Measurements from ENCODE around the gene ATP1A3. TPM values are rescaled to one million over a fixed set of nuclear protein-coding genes. Genes with fewer than 3 reads are reported as not detected.
"Not testable (repeated sequence)": the region's sequence is repeated elsewhere in the genome, so short reads cannot be mapped to it uniquely, and the experiment has no call there.

ATP1A3 gene
- total and polyA plus RNA-seq, 2 donors (not counting 1 experiment from before 2014, with no cell fraction given), result 1.2 to 3.8 TPM

- Mint-ChIP-seq H3K4me1 (peaks cover 6% of the 10 kb centered on the region), H3K4me3 (no peak overlapping the region), H3K9me3 (ENCODE audit: insufficient read depth) (no peaks in the 10 kb centered on the region), H3K27ac (no peak overlapping the region), H3K27me3 (no peaks in the 10 kb centered on the region)
- Histone ChIP-seq H3K27me3 (replicated peaks in 1 of 4; ENCODE audit: control extremely low read depth in 1 of 4, control insufficient read depth in 3 of 4, insufficient read depth in 4 of 4, low read length in 3 of 4) (no peaks in the 10 kb centered on the region), H3K9me3 (ENCODE audit: control extremely low read depth in 1 of 3, control insufficient read depth in 2 of 3, insufficient read depth in 1 of 3, low read length in 2 of 3) (no peaks in the 10 kb centered on the region), H3K27ac (ENCODE audit: low read length in 2 of 2) (no peak overlapping the region), H3K9ac (ENCODE audit: low read length) (no peak overlapping the region), H3K79me2 (ENCODE audit: control insufficient read depth, insufficient read depth, low read length) (no peaks in the 10 kb centered on the region), H3K4me3 (ENCODE audit: control extremely low read depth in 1 of 5, extremely low read depth in 1 of 5, insufficient read depth in 1 of 5, low read depth in 2 of 5, low read length in 4 of 5) (no peak overlapping the region), H3K4me2 (replicated peaks; ENCODE audit: low read depth, low read length, poor library complexity, severe bottlenecking) (no peak overlapping the region), H2AFZ (ENCODE audit: insufficient read depth, low read depth, low read length, poor library complexity, severe bottlenecking) (no peak overlapping the region), H4K20me1 (ENCODE audit: control insufficient read depth, insufficient read depth, low read length, poor library complexity, severe bottlenecking) (no peaks in the 10 kb centered on the region), H3K4me1 (ENCODE audit: control insufficient read depth in 2 of 2, insufficient read depth in 2 of 2, low read length in 2 of 2) (peaks cover 0 to 5% of the 10 kb centered on the region in 2 donors), H3K36me3 (replicated peaks in 1 of 2; ENCODE audit: control extremely low read depth in 1 of 2, control insufficient read depth in 1 of 2, extremely low read depth in 1 of 2, insufficient read depth in 2 of 2, low read length in 1 of 2) (no peaks in the 10 kb centered on the region)
- ATAC-seq (ENCODE audit: low read depth) (no peak), DNase-seq (no peak)
- TF ChIP-seq CTCF (IDR thresholded peaks at IDR 0.05) (no peak), EZH2 (IDR thresholded peaks at IDR 0.05; ENCODE audit: borderline replicate concordance, insufficient read depth, low read depth, low read length, poor library complexity, severe bottlenecking) (no peak)
- 92% methylated on average over 4 of the region's 5 CpGs for WGBS (ENCODE audit: insufficient coverage)
- intact Hi-C loops (cut with micrococcal nuclease), result no loop called here
- ChIA-PET CTCF (interaction anchor here (1.0 to 1.6 kb wide), 2 partner anchors 9 to 87 kb away, joined by 3 to 5 read pairs; no protein-coding TSS in a partner anchor), POLR2A (no interaction called here)
Observed at GRCh38 chr19:42037649-42038048, 43.6 kb upstream of the ATP1A3 start.

- H3K27ac ChIP-seq (ENCODE audit: low read length in 2 of 2); H3K9me3 ChIP-seq (ENCODE audit: control extremely low read depth in 1 of 3, control insufficient read depth in 2 of 3, insufficient read depth in 1 of 3, low read length in 2 of 3); H3K36me3 ChIP-seq (replicated peaks in 1 of 2; ENCODE audit: control extremely low read depth in 1 of 2, control insufficient read depth in 1 of 2, extremely low read depth in 1 of 2, insufficient read depth in 2 of 2, low read length in 1 of 2); H3K27ac Mint-ChIP-seq; H3K27me3 ChIP-seq (replicated peaks in 1 of 4; ENCODE audit: control extremely low read depth in 1 of 4, control insufficient read depth in 3 of 4, insufficient read depth in 4 of 4, low read length in 3 of 4); H3K4me3 Mint-ChIP-seq; H3K27me3 Mint-ChIP-seq; H3K4me3 ChIP-seq (ENCODE audit: control extremely low read depth in 1 of 5, extremely low read depth in 1 of 5, insufficient read depth in 1 of 5, low read depth in 2 of 5, low read length in 4 of 5); H3K4me1 Mint-ChIP-seq; H3K9ac ChIP-seq (ENCODE audit: low read length); H3K79me2 ChIP-seq (ENCODE audit: control insufficient read depth, insufficient read depth, low read length); H3K4me1 ChIP-seq (ENCODE audit: control insufficient read depth in 2 of 2, insufficient read depth in 2 of 2, low read length in 2 of 2); POLR2A ChIA-PET; H3K9me3 Mint-ChIP-seq (ENCODE audit: insufficient read depth); H4K20me1 ChIP-seq (ENCODE audit: control insufficient read depth, insufficient read depth, low read length, poor library complexity, severe bottlenecking): not testable (repeated sequence)
- intact Hi-C loops (cut with micrococcal nuclease), result loop anchor here (1.0 kb wide), 1 partner anchor 162 kb away; no protein-coding TSS in a partner anchor
- peak; percentile 86 for TF ChIP-seq CTCF (IDR thresholded peaks at IDR 0.05)
- 56% methylated on average over 1 of the region's 17 CpGs for WGBS (ENCODE audit: insufficient coverage)
- ATAC-seq (ENCODE audit: low read depth) (peak; percentile 81), DNase-seq (peak; percentile 80)
- H3K4me2 ChIP-seq (replicated peaks; ENCODE audit: low read depth, low read length, poor library complexity, severe bottlenecking), result peak overlapping the region; percentile 40
- CTCF ChIA-PET, result interaction anchor here (0.5 to 2.0 kb wide), 21 partner anchors 11 to 431 kb away, joined by 3 to 13 read pairs (median 3); partner anchors contain the start of genes ARHGEF1, RABAC1 and RPS19
- peak overlapping the region; percentile 10 for H2AFZ ChIP-seq (ENCODE audit: insufficient read depth, low read depth, low read length, poor library complexity, severe bottlenecking)
Observed at GRCh38 chr19:42034640-42035391, 40.8 kb upstream of the ATP1A3 start.

Data from B cell (primary cell).